Esophagus muscularis mucosa (tissue), 4 donors: ENCODE measurements around the gene RERE. TPM values are rescaled to one million over a fixed set of nuclear protein-coding genes. Genes with fewer than 3 reads are reported as not detected.

Source experiments
- DNase-seq: peaks from one replicate; pipeline ENCODE4 v3.0.0-alpha.2; 2017; ENCODE audit errors: extremely low spot score
- H3K27ac ChIP-seq, 4 donors: fragments of 200-600 bp; sonication (generic); replicated peaks in 1 of 4; 1 replicate in 3 of 4; 2 replicates in 1 of 4; pipeline ENCODE4 v1.5.1; 2016 to 2019; ENCODE audit warnings: mild to moderate bottlenecking in 1 of 4
- H3K27me3 ChIP-seq, 4 donors: fragments of 200-600 bp; sonication (generic); one replicate each; pipeline versions ENCODE4 v1.5.1 to v1.6.0; 2016 to 2019
- H3K36me3 ChIP-seq, 4 donors: fragments of 200-600 bp; sonication (generic); one replicate each; pipeline ENCODE4 v1.5.1; 2016 to 2019
- H3K4me1 ChIP-seq, 4 donors: fragments of 200-600 bp; sonication (generic); one replicate each; pipeline ENCODE4 v1.5.1; 2016 to 2019
- H3K4me3 ChIP-seq, 4 donors: fragments of 200-600 bp; sonication (generic); 1 replicate in 2 of 4; 2 replicates in 2 of 4; pipeline ENCODE4 v1.5.1; 2016 to 2019; ENCODE audit warnings: mild to moderate bottlenecking in 4 of 4, moderate library complexity in 1 of 4
- H3K9me3 ChIP-seq, 4 donors: fragments of 200-600 bp; sonication (generic); 1 replicate in 3 of 4; 2 replicates in 1 of 4; pipeline ENCODE4 v1.5.1; 2016 to 2019
- CTCF ChIP-seq, 3 experiments: fragments of 200-600 bp in 2 of 3; fragments of 450-650 bp in 1 of 3; sonication (generic) in 2 of 3; IDR thresholded peaks; one replicate each; pipeline ENCODE4 v1.5.1; 2017 to 2019; ENCODE audit warnings: antibody characterized with exemption in 3 of 3, mild to moderate bottlenecking in 2 of 3, moderate library complexity in 1 of 3
- EP300 ChIP-seq: sonication (generic); formaldehyde crosslinking; IDR thresholded peaks from one replicate; pipeline ENCODE4 v1.6.1; 2017; ENCODE audit warnings: antibody characterized with exemption
- POLR2A ChIP-seq: fragments of 450-650 bp; IDR thresholded peaks from one replicate; pipeline ENCODE4 v1.6.1; 2017; ENCODE audit warnings: antibody characterized with exemption, moderate library complexity, mild to moderate bottlenecking, low read depth
- POLR2AphosphoS5 ChIP-seq, 2 donors: sonication (generic); formaldehyde crosslinking; IDR thresholded peaks; one replicate each; pipeline ENCODE4 v1.6.1; 2017; ENCODE audit warnings: antibody characterized with exemption in 2 of 2
- WGBS: methylation state at CpG from one replicate; pipeline ENCODE4 v1.1.5; 2018; 5-methylcytosine and 5-hydroxymethylcytosine counted together
- intact Hi-C: fragments of 100-400 bp; cut with DNase I; formaldehyde crosslinking; loops from one replicate; pipeline ENCODE4 v1.15.1; 2023
- total RNA-seq, 4 donors: library from RNA; depleted of rRNA; stranded (reverse); fragments of >200 nt; gene quantifications; one replicate each; pipeline versions ENCODE4 v1.1.0 to v1.2.1, GENCODE V29; 2016

Gene RERE
- total RNA-seq, 4 donors from 2014 or later = 133 to 212 (median 168) TPM

GRCh38 chr1:8437347-8437746, 380.1 kb downstream of the RERE start:
- no peak for DNase-seq
- Histone ChIP-seq H3K36me3 (no peaks in the 10 kb centered on the region), H3K27ac (peak overlapping the region; percentile 42 to 76 (median 60)), H3K4me1 (peaks cover 34 to 54% (median 49%) of the 10 kb centered on the region in 4 donors), H3K4me3 (no peak overlapping the region), H3K9me3 (no peaks in the 10 kb centered on the region), H3K27me3 (no peaks in the 10 kb centered on the region)
- TF ChIP-seq EP300 = no peak
- TF ChIP-seq POLR2A = no peak
- no peak for TF ChIP-seq CTCF (IDR thresholded peaks at IDR 0.05)
- no peak for TF ChIP-seq POLR2AphosphoS5 (IDR thresholded peaks at IDR 0.05)
- intact Hi-C loops = no loop called here
- 96% methylated on average over 4 of the region's 4 CpGs for WGBS

DNA sequence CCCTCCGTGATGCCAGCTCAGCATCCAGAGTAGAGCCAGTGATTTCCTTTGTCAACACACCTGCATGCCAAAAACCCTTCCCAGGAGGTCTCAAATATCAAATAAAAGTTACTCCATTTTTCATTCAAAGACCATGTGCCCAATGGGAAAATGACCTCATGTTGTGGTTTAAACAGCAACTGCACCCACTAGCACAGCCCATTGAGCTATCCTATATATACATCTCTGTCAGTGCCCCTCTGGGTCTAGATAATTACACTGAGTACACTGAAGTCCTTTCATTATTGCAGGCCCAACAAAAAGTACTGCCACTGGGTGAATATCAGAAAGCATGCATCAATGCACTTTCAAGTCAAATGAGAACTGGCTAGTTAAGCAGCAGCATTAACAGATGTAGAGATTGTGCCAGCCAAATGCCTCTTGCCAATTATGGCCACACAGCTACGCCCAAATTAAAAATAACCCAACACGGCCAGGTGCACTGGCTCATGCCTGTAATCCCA, 381.8 kb downstream of the RERE start:
- WGBS = 74% methylated on average over 3 of the region's 3 CpGs
- intact Hi-C loops = no loop called here
- peaks cover 31 to 54% (median 36%) of the 10 kb centered on the region in 4 donors for H3K4me1 ChIP-seq

GRCh38 chr1:8434101-8434500, 383.3 kb downstream of the RERE start:
- WGBS = 98% methylated on average over 4 of the region's 4 CpGs
- H3K4me1 ChIP-seq = peaks cover 19 to 56% (median 35%) of the 10 kb centered on the region in 4 donors
- H3K27ac ChIP-seq = no peak overlapping the region
- no peaks in the 10 kb centered on the region for H3K36me3 ChIP-seq
- DNase-seq = no peak
- no peaks in the 10 kb centered on the region for H3K27me3 ChIP-seq
- no peak overlapping the region for H3K4me3 ChIP-seq
- no peak for TF ChIP-seq CTCF (IDR thresholded peaks at IDR 0.05)
- no peak for TF ChIP-seq POLR2A
- TF ChIP-seq POLR2AphosphoS5 (IDR thresholded peaks at IDR 0.05) = no peak
- no peak for TF ChIP-seq EP300
- no peaks in the 10 kb centered on the region for H3K9me3 ChIP-seq
- intact Hi-C loops = no loop called here

More for the DNA sequence above, 381.8 kb downstream of the RERE start:
- Histone ChIP-seq H3K36me3 (no peaks in the 10 kb centered on the region), H3K27me3 (no peaks in the 10 kb centered on the region), H3K27ac (peak overlapping the region in 2 of 4 donors; percentile 19 to 24), H3K4me3 (no peak overlapping the region), H3K9me3 (no peaks in the 10 kb centered on the region)
- no peak for TF ChIP-seq EP300
- no peak for DNase-seq

DNA sequence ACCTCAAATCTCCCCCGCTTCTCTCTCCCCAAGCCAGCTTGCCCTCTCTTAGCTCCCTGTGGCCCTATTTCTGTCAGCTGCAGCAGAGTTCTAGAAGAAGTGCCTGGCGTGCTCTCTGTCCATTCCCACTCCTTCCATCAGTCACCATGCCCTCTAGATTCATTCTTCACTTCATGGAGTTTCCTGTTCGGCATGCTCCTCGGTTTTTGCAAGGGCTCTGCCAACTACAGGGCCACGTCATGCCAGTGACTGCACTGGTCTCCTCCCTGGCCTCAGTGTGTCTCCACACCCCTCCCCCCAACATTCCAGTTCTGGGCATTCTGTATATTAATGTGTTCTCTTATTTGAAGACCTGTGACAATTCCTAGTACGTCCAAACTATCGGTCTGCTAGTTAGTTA, 385.7 kb downstream of the RERE start:
- no peak for DNase-seq
- Histone ChIP-seq H3K4me3 (no peak overlapping the region), H3K9me3 (no peaks in the 10 kb centered on the region), H3K36me3 (no peaks in the 10 kb centered on the region), H3K27me3 (no peaks in the 10 kb centered on the region), H3K27ac (no peak overlapping the region), H3K4me1 (peaks cover 12 to 54% (median 23%) of the 10 kb centered on the region in 4 donors)
- TF ChIP-seq EP300 (no peak), POLR2A (no peak), CTCF (IDR thresholded peaks at IDR 0.05) (no peak), POLR2AphosphoS5 (IDR thresholded peaks at IDR 0.05) (no peak)
- WGBS = 89% methylated on average over 7 of the region's 7 CpGs
- intact Hi-C loops = no loop called here

GRCh38 chr1:8431019-8431418, 386.4 kb downstream of the RERE start:
- no peak for TF ChIP-seq CTCF (IDR thresholded peaks at IDR 0.05)
- TF ChIP-seq POLR2A = no peak
- TF ChIP-seq POLR2AphosphoS5 (IDR thresholded peaks at IDR 0.05) = no peak
- no peak for TF ChIP-seq EP300
- no peak overlapping the region for H3K27ac ChIP-seq
- H3K27me3 ChIP-seq = no peaks in the 10 kb centered on the region
- DNase-seq = no peak
- H3K4me1 ChIP-seq = peaks cover 13 to 60% (median 23%) of the 10 kb centered on the region in 4 donors
- H3K4me3 ChIP-seq = no peak overlapping the region
- WGBS = 80% methylated on average over 8 of the region's 8 CpGs
- H3K9me3 ChIP-seq = no peaks in the 10 kb centered on the region
- intact Hi-C loops = no loop called here
- H3K36me3 ChIP-seq = no peaks in the 10 kb centered on the region
